Hematopoietic multipotent progenitor cell (in vitro differentiated cells): ENCODE data around the gene CIITA. TPM values are rescaled to one million over a fixed set of nuclear protein-coding genes. Genes with fewer than 3 reads are reported as not detected.
A peak's percentile ranks its signal among the peaks of the same experiment; 100 is the strongest.

Source experiments
- DNase-seq, 3 donors: peaks; one replicate each; pipeline ENCODE4 v3.0.0-alpha.2; 2011 to 2015; ENCODE audit warnings: low read depth in 2 of 3, low spot score in 2 of 3
- total RNA-seq: library from RNA; depleted of rRNA; stranded (reverse); fragments of >200 nt; gene quantifications from one replicate; pipeline ENCODE4 v1.2.3, GENCODE V29; 2012

The CIITA gene
- total RNA-seq, 1 donor, result 88.6 TPM

DNA sequence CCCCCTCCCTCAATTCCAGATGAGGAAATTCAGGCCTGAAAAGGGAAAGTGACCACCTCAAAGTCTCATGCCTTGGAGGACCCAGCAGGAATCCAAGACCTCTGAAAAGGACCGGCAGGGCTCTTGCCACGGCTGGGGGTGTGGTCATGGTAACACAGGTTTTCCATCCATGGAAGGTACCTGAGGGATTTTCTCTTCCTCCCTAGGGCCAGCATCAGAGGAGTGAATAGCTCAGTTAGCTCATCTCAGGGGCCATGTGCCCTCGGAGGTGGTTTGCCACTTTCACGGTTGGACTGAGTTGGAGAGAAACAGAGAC lies 1.3 kb downstream of the CIITA start:
- no peak for DNase-seq

DNA sequence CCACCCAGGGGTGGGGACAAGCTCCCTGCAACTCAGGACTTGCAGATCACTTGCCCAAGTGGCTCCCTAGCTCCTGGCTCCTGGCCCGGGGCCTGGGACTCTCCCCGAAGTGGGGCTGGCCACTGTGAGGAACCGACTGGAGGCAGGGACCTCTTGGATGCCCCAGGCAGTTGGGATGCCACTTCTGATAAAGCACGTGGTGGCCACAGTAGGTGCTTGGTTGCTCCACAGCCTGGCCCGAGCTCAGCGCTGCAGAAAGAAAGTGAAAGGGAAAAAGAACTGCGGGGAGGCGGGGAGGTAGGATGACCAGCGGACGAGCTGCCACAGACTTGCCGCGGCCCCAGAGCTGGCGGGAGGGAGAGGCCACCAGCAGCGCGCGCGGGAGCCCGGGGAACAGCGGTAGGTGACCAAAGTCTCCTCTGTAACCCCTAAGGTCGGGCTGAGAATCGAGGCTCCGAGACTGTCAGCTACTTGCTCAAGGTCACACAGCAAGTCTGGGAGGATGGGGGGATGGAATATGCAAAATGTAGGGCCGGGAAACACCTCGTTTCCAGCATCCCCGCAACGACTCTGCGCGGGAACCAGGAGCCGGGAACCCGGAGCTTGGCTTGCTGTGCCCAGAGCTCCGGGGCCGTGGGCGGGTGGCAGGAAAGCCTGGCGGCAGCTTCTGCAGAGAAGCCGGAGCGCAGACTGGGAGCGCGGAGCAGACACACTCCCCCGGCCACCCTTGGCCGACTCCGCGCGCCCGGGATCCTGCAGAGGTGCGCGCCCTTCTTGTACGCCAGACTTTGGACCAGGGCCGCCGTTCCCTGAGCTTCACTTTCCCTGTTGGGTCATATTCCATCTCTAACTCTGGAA lies 1.9 kb downstream of the CIITA start:
- peak in 1 of 3 donors; percentile 29 for DNase-seq

DNA sequence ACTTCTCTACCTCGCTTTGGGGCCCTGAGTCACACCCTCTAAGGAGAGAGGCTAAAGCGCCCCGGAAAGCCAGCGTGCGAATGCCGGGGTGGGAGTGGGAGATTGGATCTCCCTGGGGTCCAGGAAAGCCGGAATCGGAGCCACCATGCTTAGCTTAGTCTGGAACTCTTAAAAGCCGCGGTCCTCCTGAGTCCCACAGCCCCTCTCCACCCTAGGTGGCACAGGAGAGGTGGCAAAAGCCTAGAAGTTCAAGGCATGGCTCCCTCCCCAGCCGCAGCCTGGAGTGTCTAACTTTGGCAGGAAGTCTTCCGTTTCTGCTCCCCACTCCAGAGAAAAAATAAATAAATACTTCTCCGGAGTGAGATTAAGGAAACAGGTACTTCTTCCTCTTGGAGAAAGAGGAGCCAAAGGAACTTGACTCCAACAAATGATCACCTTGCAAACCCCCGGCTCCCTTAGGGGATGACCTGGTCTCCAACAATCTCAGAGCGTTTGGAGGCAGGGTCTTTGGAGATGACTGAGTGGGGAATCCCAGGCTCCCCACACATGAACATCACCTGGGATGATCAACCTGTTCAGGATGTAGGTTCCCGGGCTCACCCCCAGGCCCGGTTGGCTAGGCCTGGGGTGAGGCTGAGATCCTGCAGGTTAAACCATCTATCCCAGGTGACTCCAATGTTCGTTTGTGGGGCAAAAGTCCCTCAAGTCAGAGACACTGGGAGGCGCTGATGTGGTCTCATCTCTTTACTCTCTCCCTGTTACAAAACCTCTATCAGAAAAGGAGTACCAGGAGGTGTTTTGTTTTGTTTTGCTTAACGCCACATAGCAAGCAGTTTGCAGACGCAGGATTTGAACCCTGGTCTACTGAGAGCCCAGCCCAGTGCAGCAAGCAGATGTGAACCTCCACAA lies 2.9 kb downstream of the CIITA start:
- DNase-seq, result no peak

DNA sequence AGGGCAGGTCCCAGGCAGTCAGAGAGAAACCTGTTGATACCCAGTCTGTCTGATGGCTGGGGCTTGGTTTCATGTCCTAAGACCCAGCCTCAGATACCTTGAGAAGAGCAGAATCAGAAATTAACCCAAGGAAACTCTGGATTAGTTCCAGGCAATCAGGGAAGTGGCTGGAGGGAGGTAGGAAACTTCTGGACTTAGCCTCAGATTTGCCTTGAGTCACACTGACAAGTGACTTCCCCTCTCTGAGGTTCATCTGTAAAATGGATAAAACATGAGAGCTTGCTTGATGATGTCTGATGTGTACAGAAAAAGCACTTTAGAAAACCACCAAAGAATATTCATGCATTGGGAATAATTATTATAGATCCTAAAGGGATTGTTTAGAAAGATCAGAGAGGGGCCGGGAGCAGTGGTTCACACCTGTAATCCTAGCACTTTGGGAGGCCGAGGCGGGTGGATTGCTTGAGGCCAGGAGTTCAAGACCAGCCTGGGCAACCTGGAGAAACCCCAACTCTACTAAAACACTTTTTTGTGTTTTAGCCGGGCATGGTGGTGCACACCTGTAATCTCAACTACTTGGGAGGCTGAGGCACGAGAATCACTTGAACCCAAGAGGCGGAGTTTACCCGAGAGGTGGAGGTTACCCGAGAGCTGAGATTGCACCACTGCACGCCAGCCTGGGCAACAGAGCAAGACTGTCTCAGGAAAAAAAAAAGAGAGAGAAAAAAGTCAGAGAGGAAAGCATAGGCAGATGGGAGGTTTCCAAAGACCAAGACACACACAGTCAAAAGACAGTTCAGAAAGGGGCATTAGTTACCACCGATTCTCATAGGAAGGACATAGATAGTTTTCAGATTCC lies 3.8 kb downstream of the CIITA start:
- no peak for DNase-seq

DNA sequence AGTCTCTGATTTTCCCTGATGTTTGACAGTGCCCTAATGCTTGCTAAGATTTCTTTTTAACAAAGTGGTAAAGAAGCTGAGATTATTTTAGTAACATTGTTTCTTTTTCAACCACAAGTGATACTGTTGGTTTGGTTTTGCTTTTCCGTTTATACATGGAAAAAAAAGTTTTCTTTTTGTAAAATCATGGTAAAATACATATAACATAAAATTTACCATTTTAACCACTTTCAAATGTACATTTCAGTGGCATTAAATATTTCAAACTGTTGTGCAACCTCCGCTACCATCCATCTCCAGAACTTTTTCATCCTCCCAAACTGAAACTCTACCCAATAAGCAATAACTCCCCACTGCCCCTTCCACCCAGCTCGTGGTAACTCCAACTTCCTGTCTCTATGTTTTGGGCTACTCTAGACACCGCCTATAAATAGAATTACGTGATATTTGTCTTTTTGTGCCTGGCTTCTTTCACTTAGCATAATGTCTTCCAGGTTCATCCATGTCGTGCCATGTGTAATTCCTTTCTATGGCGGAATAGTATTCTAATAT lies 4.6 kb downstream of the CIITA start:
- DNase-seq, result no peak

DNA sequence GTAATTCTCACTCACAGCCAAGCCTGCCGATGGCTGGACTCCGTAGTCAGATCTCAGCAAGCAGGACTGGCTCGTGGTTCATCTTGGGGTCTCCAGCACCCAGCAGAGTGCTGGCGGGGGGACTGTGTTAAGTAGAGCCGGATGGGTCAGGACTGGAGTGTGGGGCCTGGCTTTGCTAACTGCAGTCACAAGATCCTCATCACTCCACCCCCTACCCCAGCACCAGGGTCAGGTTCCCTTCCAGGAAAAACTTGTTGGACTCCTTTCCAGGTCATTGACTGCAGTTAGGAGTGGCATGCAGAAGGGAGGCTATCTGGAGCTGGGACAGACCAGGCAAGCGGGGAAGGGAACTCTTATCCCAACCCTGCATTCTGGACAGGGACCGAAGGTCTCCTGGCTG lies 6.0 kb downstream of the CIITA start:
- DNase-seq, result no peak

DNA sequence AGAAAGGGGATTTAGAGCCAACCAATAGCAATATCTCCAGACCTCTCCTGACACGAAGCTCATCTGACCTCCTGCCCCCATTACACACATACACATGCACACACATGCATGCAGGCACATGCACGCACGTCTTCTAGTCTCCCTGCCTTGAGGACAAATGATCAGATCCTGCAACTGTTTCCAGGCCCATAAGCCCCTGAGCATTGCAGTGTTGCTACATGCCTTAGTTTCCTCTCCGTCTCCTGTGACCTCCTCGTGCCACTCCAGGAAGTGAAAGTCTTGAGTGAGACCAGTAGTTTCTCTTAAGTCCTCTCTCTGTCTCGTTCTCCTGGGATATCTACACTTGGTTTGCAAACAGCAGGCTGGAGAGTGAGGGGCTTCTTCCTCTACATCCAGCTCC lies 8.2 kb downstream of the CIITA start:
- no peak for DNase-seq

DNA sequence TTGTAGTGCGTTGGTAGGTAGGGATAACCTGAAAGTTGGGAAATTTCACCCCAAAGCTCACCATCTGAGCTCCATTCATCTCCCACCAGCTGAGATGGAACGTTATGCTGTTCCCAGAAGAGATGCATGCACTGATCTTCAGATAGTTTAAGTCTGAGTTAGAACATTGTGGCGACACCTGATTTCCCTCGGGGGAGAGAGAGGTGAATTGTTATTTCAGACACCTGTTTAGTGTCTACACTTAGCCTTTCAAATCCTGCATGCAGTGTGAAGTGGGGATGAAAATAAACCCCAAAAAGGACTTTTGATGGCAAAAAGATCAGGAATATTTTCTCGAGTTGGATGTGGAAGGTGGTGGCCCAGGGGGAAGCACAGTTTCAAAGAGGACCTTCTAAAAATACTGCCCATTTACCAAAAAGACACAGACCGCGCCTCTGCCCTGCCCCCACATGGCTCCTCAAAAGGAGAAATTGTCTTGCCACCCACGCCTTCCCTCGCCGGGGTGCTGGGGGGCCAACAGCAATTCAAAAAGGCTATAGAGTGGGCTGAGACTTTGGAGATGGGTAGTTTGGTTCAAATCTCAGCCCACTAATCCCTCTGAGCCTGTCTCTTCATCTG lies 11.4 kb downstream of the CIITA start:
- DNase-seq, result no peak

DNA sequence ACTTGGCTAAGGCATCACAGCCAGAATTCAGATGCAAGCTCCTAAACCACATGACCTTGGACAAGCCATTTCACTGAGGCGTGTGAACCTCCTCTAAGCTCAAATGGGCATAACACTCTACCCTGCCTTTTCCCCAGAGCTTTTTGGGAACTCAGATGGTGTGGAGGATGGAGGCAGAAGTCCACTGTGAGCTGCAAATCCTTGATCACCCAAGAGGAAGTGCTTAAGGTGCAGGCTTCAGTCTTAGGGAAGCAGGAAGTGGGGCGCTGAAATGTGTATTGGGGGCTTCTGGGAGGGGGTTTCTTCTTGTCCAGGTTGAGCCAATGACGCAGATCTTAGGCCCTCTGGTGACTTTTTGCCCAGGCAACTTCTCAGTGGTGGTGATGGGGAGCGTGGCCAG lies 12.9 kb downstream of the CIITA start:
- no peak for DNase-seq

DNA sequence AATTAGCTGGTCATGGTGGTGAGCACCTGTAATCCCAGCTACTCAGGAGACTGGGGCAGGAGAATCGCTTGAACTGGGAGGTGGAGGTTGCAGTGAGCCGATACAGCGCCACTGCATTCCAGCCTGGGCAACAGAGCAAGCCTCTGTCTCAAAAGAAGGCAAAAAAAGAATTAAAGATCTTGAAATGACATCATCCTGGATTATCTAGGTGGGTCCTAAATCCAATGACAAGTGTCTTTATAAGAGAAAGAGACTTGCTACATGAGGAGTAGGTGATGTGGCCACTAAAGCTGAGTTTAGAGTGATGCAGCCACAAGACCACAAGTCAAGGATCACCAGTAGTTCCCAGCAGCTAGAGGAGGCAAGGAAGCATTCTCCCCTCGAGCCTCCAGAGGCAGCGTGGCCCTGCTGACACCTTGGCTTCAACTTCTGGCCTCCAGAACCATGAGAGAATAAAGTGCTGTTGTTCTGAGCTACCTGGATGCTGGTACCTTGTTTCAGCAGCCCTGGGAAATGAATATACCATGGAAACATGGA lies 15.8 kb downstream of the CIITA start:
- peak in 1 of 3 donors; percentile 33 for DNase-seq

DNA sequence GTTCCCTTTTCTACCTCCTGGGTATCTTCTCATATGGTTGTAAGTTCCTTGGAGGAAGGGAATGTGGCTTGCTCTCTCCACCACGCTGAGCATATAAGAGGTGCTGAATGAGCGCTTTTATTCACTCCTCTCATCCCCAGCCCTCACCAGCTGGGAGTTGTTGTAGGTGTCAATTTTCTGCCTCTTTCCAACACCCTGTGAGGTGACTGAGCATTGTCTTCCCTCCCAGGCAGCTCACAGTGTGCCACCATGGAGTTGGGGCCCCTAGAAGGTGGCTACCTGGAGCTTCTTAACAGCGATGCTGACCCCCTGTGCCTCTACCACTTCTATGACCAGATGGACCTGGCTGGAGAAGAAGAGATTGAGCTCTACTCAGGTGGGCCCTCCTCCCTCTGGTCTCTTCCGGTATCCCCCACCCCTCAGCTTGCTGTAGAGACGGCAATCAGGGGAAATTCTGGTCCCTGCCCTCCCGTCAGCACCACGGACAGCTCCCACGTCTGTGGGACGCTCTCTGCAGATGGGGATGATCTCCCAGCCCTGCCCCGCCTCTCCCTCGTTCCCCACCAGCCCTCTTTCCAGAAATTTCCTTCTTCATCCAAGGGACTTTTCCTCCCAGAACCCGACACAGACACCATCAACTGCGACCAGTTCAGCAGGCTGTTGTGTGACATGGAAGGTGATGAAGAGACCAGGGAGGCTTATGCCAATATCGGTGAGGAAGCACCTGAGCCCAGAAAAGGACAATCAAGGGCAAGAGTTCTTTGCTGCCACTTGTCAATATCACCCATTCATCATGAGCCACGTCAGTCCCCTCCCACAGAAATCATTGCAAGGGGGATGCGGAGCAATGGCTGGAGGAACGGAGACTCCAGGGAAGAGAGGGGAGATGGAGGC lies 18.3 kb downstream of the CIITA start:
- peak in 1 of 3 donors; percentile 49 for DNase-seq

DNA sequence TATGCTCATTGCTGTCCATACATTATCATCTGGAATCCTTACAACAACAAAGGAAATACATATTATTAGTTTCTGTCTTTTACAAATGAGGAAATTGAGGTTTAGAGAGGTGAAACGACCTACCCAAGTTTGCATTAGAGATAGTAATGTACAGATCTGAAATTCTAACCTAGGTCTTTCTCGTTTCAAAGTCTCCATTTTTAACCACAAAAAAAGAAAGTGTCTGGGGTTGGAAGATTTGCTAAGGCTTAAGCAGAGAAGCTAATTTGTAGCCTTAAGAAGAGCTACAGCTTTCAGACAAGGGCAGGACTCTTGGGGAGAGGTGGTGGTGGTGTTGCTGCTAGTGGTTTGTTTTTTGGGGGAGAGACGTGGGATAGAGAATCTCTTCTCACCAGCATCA lies 19.2 kb downstream of the CIITA start:
- DNase-seq, result no peak

DNA sequence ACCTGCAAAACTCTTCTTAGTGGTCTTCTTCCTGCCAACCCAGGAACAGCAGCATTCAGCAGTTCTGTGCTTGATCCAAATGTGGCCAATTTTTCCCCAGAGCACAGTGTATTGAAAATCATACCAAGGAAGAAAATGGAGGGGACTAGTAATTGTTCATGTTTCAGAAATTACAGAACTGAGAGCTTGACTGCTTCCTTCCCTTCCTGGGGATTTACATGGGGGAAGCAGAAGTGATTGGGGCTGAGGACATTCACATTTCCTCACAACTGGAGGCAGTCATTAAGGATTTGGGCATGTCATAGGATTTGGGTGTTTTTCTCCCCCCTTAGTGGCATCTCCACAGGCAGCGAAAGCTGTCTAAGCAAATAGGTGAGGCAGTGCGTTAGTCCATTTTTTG lies 19.7 kb downstream of the CIITA start:
- DNase-seq, result no peak

DNA sequence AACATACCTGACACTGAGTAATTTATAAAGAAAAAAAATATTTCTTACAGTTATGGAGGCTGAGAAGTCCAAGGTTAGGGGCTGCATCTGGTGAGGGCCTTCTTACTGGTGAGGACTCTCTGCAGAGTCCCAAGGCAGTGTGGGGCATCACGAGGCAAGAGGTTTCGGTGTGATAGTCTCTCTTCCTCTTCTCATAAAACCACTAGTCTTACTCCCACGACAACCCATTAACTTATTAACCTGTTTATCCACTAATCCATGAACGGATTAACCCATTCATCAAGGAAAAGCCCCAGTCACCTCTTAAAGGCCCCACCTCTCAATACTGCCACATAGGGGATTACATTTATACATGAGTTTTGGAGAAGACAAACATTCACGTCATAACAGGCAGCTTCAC lies 20.1 kb downstream of the CIITA start:
- DNase-seq, result no peak

DNA sequence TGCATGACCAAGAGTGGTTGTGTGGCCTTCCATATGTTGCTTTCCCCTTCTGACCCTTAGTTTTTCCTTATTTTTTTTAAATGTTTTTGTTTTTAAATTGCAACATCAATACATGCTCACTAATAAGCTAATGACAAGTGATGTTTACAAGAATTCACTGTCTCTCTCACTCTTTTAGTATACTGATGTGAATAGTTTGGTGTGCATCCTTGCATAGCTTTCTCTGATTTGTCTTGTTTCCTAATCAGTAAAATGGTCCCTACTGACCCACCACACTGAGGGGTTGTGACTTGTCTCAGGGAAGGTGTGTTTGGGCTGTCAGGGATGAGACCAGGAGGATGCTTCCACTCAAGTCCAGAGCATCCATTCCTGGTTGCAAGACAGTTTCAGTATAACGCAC lies 26.0 kb downstream of the CIITA start:
- no peak for DNase-seq

DNA sequence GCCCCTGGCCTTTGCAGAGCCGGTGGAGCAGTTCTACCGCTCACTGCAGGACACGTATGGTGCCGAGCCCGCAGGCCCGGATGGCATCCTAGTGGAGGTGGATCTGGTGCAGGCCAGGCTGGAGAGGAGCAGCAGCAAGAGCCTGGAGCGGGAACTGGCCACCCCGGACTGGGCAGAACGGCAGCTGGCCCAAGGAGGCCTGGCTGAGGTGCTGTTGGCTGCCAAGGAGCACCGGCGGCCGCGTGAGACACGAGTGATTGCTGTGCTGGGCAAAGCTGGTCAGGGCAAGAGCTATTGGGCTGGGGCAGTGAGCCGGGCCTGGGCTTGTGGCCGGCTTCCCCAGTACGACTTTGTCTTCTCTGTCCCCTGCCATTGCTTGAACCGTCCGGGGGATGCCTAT lies 29.5 kb downstream of the CIITA start:
- no peak for DNase-seq

DNA sequence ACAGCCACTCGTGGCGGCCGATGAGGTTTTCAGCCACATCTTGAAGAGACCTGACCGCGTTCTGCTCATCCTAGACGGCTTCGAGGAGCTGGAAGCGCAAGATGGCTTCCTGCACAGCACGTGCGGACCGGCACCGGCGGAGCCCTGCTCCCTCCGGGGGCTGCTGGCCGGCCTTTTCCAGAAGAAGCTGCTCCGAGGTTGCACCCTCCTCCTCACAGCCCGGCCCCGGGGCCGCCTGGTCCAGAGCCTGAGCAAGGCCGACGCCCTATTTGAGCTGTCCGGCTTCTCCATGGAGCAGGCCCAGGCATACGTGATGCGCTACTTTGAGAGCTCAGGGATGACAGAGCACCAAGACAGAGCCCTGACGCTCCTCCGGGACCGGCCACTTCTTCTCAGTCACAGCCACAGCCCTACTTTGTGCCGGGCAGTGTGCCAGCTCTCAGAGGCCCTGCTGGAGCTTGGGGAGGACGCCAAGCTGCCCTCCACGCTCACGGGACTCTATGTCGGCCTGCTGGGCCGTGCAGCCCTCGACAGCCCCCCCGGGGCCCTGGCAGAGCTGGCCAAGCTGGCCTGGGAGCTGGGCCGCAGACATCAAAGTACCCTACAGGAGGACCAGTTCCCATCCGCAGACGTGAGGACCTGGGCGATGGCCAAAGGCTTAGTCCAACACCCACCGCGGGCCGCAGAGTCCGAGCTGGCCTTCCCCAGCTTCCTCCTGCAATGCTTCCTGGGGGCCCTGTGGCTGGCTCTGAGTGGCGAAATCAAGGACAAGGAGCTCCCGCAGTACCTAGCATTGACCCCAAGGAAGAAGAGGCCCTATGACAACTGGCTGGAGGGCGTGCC lies 30.1 kb downstream of the CIITA start:
- no peak for DNase-seq

DNA sequence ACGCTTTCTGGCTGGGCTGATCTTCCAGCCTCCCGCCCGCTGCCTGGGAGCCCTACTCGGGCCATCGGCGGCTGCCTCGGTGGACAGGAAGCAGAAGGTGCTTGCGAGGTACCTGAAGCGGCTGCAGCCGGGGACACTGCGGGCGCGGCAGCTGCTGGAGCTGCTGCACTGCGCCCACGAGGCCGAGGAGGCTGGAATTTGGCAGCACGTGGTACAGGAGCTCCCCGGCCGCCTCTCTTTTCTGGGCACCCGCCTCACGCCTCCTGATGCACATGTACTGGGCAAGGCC lies 30.7 kb downstream of the CIITA start:
- no peak for DNase-seq
